GM18499 (cell line): ENCODE data around the gene ENHO.

Source experiments
- ATAC-seq: cut with Tn5 transposase; IDR thresholded peaks from one replicate; pipeline ENCODE4 v1.9.1; 2021; ENCODE audit warnings: moderate number of reproducible peaks; ENCODE audit not compliant: insufficient read depth, unreplicated experiment

The ENHO gene

GRCh38 chr9:34555936-34556525 is 33.2 kb upstream of the ENHO start:
- no peak for ATAC-seq

GRCh38 chr9:34555500-34555899 is 32.7 kb upstream of the ENHO start:
- ATAC-seq: no peak

- ATAC-seq: no peak
These were observed 32.2 kb upstream of the ENHO start for GRCh38 chr9:34555002-34555348.

DNA sequence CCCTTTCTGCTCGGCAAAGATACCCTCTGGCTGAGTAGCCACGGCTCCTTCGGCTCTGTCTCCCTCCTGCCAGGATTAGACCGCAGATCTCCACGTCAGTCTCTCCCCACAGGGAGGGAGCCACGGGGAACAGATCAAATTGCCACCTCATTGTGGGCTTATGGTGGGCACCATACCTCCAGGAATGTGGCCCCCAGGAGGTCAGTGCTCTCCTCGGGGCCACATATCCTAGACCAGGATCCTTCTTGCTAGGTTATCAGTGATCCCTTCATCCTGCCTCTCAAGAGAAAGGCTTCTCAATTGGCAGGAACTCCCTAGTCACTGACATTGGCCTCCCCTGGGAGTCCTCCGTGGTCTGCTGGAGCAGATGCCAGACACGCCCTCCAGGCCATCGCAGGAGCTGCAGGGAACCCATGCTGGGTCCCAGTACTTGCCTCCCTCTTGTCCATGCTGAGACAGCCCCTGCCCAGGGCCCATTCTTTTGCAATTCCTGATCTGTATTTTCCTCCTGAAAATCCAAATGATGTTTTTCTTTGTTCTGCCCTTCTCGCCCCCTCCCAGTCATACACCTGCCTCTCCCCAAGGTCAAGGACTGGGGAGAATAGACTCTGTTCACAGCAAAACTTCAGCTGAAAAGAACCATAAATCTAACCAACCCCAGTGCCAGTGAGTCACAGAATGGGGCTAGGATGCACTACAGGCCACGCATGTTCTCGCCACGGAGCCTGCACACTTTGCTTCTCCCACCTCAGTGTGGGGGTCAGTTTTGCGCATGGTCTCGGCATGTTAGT is 31.6 kb upstream of the ENHO start:
- ATAC-seq: no peak

GRCh38 chr9:34553511-34554021 is 30.8 kb upstream of the ENHO start:
- ATAC-seq: no peak

GRCh38 chr9:34552986-34553385 is 30.2 kb upstream of the ENHO start:
- no peak for ATAC-seq

GRCh38 chr9:34552606-34552981 is 29.8 kb upstream of the ENHO start:
- no peak for ATAC-seq

DNA sequence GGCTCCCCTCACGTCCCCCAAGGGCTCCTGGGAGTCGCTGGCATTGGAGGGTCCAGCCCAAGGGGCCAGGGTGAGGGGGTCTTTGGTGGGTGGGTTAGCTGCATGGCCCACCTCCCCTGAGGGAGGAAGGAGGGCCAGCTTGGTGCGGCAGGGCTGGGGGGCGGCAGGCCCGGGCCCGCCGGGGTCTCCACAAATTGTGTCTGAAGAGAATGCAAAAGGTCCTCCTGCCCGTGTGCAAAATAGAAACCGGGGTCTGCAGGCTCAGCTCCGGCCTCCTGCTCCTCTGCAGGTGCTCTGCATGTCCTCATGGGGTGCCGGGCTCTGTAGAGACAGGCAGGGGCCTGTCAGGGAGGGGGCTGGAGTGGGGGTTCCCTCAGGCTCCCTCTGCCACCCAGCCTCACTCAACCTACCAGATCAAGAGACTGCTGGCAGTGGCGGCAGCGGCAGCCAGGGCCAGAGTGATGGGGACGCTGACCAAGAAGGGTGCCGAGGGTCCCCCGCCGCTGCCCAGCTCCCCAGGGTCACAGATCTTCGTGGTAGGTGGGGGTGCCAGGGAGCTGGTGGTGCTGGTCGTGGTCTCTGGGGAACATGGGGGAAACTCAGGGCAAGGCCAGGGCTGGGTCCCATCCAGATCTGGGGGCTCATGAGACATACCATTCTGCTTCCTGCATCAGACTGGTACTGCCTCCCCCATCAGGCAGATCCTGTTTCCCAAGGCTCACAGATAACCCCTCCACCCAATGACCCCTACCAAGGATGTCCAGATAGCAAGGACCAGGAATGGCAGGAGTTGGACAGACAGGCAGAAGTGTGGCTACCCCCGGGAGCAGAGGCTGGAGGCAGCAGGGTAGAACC is 29.2 kb upstream of the ENHO start:
- ATAC-seq: no peak

GRCh38 chr9:34550681-34551270 is 28.0 kb upstream of the ENHO start:
- no peak for ATAC-seq

DNA sequence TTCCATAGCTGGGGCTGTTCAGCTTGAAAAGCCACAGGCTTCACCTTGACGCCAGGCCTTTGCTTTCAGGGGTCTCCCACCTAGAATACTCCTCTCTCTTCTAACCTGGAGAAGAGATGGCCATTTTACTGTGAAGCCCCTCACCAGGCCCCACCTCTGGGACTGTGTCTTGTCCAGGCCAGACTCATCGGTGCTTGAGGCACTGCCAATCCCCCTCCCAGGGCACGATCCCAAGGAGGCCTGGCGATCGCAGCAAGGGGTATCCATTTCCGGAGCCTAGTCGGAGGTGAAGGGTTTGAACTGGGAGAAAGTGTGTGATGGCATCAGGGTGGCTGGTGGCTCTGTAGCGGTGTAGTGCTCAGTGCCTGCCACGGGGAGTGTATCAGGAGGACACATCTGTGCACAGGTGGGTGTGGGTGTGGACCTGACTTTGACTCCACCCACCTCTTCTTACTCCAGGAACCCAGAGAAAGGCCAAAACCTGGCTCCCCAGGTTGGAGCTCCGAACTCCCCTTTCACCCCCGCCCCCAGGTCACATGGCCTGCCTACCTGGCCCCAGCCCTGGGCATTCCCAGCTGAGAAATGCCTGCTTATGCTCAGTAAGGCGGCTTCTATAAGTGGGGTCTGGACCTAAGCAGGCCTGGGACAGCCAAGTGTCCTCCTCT is 27.4 kb upstream of the ENHO start:
- ATAC-seq: no peak

- ATAC-seq: no peak
These were observed 26.6 kb upstream of the ENHO start for GRCh38 chr9:34549407-34549732.

DNA sequence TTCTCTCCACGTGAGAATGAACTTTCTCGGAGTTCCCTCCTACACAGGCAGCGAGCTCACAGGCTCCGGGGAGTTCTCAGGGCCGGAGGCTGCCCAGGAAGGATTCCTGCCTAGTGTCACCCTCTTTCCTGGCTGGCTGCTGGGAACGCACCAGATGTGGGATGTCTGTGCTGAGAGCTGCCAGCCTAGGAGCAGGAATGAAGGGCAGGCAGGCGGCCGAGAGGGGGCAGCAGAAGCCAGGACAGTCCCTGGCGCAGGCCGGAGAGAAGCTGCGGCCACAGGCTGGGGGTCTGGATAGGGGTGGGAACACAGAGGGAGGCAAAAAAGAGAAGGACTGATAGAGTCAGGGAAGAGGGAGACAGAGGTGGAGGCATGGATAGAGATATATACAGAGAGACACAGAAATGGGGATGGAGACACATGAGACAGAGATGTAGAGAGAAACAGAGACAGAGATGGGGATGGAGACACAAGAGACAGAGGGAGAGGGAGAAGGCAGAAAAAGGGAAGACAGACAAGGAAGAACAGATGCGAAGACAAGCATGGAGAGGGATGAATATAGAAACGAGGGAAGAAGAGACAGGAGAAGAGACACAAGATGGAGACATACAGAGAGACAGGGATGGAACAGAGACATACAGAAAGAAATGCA is 25.3 kb upstream of the ENHO start:
- no peak for ATAC-seq

DNA sequence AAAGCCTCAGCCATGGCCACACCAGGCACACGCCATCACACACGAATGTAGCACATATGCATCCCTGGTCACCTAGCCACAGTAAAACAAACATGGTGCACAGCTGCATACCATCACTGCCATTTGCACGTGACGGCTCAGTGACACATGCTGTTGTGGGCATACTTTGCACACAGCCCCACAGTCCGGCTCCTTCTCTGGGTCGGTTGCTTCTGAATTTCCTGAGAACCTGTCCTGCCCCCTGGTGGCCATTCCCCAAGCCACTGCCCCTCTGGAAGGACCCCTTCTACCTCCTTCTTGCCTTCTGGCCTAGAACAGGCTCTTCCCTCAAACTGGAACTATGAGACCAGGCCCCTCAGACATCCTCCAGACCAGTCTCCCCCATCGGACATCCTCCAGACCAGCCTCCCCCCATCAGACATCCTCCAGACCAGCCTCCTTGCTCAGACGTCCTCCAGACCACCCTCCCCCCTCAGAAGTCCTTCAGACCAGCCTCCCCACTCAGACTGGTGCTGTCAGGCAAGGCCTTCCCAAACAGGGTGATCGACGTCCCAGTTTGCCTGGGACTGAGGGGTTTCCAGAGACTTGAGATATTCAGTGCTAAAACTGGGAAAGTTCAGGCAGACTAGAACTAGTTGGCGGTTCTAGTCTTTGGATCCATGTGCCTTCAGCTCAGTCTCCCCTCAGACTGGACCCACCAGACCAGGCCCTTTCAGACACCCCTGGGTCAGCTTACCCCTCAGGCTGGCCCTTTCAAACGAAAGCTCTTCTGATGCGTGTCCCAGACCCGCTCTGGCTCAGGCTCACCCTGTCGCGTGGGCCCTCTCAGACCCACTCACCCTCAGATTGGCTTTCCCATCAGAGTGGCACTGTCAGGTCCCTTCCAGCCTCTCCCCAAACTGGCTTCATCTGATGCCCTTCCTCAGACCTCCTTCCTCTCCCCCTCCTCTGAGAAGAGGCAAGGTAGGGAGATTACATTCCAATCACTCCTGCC is 24.3 kb upstream of the ENHO start:
- no peak for ATAC-seq

- no peak for ATAC-seq
These were observed 23.5 kb upstream of the ENHO start for GRCh38 chr9:34546102-34546833.

- no peak for ATAC-seq
These were observed 22.7 kb upstream of the ENHO start for GRCh38 chr9:34545497-34545896.

- ATAC-seq: no peak
These were observed 21.2 kb upstream of the ENHO start for GRCh38 chr9:34544035-34544434.

DNA sequence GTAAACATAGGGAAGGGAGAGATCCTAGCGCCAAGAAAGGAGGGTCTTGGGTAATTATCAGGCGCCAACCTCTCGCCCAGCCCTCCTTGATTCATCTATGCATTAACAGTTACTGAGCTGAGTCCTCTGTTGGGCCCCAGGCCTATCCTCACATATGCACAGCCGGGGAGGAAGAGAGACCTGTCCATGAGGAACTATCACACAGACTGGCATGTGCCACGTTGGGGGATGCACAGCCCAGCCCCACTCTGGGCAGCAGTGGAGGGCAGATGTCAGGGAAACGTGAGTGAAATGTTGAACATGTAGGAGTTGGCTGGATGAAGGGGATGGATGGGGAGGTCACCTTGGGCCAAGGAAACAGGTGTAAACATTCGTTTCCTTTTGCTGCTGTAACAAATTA is 18.8 kb upstream of the ENHO start:
- no peak for ATAC-seq

- ATAC-seq: no peak
These were observed 18.0 kb upstream of the ENHO start for GRCh38 chr9:34540827-34541226.
